ENCODE measurements around the gene ZNF69. TPM values are rescaled to one million over a fixed set of nuclear protein-coding genes. Genes with fewer than 3 reads are reported as not detected.

Gene ZNF69
- total and polyA plus RNA-seq, 2 of the 13 experiments (the other 11 are each of a cell fraction or from before 2014, with no cell fraction given): 9.6 to 21.0 TPM

DNA sequence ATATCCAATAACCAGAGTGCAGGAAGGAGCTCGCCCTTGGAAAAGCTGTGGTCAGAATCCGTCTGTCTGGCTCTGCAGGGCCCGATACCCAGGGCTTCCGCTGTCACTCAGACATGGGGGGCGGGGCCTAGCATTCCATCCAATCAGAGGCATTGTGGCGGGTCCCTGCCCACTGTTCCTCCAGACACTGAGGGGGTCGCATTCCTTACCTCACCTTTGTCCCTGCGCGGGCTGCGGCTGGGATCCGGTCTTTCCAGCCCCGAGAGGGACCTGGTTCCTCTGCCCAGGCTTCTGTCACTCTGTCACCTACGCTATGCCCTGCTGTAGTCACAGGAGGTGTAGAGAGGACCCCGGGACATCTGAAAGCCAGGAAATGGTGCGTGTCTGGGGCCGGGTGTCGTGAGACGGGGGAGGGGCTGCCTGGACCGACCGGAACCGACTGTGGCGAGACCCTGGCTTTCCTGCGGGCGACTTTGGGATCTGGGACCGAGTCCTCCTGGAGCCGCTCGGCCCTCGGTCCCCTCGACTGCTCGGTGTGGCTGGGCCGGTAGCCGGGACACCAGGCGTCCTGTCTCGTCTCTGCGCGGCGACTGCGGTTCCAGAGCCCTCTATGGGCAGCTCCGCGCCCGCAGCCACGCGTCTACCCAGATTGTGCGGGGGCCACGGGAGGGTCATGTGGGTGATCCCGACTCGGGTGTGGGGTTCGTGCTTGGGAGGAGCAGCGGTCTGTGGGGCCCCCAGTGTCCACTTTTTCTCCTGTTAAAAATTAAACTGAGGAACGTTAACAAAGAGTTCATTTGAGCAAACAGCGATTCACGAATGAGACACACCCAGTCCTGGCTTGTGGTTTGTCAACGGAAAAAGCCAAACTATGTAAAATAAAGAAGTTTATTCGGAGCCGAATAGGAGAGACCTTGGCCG, at the start of gene ZNF69 (continued):
- TF ChIP-seq, protein P1, sequence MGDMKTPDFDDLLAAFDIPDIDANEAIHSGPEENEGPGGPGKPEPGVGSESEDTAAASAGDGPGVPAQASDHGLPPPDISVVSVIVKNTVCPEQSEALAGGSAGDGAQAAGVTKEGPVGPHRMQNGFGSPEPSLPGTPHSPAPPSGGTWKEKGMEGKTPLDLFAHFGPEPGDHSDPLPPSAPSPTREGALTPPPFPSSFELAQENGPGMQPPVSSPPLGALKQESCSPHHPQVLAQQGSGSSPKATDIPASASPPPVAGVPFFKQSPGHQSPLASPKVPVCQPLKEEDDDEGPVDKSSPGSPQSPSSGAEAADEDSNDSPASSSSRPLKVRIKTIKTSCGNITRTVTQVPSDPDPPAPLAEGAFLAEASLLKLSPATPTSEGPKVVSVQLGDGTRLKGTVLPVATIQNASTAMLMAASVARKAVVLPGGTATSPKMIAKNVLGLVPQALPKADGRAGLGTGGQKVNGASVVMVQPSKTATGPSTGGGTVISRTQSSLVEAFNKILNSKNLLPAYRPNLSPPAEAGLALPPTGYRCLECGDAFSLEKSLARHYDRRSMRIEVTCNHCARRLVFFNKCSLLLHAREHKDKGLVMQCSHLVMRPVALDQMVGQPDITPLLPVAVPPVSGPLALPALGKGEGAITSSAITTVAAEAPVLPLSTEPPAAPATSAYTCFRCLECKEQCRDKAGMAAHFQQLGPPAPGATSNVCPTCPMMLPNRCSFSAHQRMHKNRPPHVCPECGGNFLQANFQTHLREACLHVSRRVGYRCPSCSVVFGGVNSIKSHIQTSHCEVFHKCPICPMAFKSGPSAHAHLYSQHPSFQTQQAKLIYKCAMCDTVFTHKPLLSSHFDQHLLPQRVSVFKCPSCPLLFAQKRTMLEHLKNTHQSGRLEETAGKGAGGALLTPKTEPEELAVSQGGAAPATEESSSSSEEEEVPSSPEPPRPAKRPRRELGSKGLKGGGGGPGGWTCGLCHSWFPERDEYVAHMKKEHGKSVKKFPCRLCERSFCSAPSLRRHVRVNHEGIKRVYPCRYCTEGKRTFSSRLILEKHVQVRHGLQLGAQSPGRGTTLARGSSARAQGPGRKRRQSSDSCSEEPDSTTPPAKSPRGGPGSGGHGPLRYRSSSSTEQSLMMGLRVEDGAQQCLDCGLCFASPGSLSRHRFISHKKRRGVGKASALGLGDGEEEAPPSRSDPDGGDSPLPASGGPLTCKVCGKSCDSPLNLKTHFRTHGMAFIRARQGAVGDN (CRISPR knock-in tag; IDR thresholded peaks at IDR 0.05): peak; percentile 92
- TF ChIP-seq MBNL3 (CRISPR knock-in tag; conservative IDR thresholded peaks at IDR 0.05) (no peak), HNRNPK (IDR thresholded peaks at IDR 0.05; ENCODE audit: low read depth, low read length, poor library complexity, severe bottlenecking) (peak; percentile 50), ZC3H13 (CRISPR knock-in tag; IDR thresholded peaks at IDR 0.05) (peak; percentile 71; the same call in 1 of the 2 replicates), NFYC (CRISPR knock-in tag; IDR thresholded peaks at IDR 0.05) (peak; percentile 83), ZNF891 (CRISPR knock-in tag; IDR thresholded peaks at IDR 0.05) (peak; percentile 70), HMG20B (CRISPR knock-in tag; conservative IDR thresholded peaks at IDR 0.05) (no peak), SP5 (CRISPR knock-in tag; IDR thresholded peaks at IDR 0.05; ENCODE audit: borderline replicate concordance, low read depth) (peak; percentile 93), UBTF (CRISPR knock-in tag; IDR thresholded peaks at IDR 0.05) (peak; percentile 94)
- TF ChIP-seq, protein P2, sequence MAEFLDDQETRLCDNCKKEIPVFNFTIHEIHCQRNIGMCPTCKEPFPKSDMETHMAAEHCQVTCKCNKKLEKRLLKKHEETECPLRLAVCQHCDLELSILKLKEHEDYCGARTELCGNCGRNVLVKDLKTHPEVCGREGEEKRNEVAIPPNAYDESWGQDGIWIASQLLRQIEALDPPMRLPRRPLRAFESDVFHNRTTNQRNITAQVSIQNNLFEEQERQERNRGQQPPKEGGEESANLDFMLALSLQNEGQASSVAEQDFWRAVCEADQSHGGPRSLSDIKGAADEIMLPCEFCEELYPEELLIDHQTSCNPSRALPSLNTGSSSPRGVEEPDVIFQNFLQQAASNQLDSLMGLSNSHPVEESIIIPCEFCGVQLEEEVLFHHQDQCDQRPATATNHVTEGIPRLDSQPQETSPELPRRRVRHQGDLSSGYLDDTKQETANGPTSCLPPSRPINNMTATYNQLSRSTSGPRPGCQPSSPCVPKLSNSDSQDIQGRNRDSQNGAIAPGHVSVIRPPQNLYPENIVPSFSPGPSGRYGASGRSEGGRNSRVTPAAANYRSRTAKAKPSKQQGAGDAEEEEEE (CRISPR knock-in tag; IDR thresholded peaks at IDR 0.05; ENCODE audit: borderline replicate concordance): peak; percentile 88
- TF ChIP-seq, protein P3, sequence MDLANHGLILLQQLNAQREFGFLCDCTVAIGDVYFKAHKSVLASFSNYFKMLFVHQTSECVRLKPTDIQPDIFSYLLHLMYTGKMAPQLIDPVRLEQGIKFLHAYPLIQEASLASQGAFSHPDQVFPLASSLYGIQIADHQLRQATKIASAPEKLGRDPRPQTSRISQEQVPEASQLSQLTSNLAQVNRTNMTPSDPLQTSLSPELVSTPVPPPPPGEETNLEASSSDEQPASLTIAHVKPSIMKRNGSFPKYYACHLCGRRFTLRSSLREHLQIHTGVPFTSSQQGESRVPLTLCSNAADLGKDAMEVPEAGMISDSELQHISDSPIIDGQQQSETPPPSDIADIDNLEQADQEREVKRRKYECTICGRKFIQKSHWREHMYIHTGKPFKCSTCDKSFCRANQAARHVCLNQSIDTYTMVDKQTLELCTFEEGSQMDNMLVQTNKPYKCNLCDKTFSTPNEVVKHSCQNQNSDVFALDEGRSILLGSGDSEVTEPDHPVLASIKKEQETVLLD (CRISPR knock-in tag; IDR thresholded peaks at IDR 0.05; ENCODE audit: low read depth): peak; percentile 66; the same call in 1 of the 2 replicates
